ENCODE measurements around the gene WDR82.
"Not testable (repeated sequence)": the region's sequence is repeated elsewhere in the genome, so short reads cannot be mapped to it uniquely, and the experiment has no call there.

The WDR82 gene

GRCh38 chr3:52286777-52287110 lies 8.3 kb upstream of the WDR82 start:
- no peak for DNase-seq

- DNase-seq, result not testable (repeated sequence)
These were observed 5.6 kb upstream of the WDR82 start for GRCh38 chr3:52284051-52284450.

GRCh38 chr3:52283306-52283705 lies 4.9 kb upstream of the WDR82 start:
- DNase-seq, result no peak

- DNase-seq, result no peak
These were observed 3.7 kb upstream of the WDR82 start for GRCh38 chr3:52281981-52282801.

- no peak for DNase-seq
These were observed 1.6 kb upstream of the WDR82 start for GRCh38 chr3:52280050-52280461.

DNA sequence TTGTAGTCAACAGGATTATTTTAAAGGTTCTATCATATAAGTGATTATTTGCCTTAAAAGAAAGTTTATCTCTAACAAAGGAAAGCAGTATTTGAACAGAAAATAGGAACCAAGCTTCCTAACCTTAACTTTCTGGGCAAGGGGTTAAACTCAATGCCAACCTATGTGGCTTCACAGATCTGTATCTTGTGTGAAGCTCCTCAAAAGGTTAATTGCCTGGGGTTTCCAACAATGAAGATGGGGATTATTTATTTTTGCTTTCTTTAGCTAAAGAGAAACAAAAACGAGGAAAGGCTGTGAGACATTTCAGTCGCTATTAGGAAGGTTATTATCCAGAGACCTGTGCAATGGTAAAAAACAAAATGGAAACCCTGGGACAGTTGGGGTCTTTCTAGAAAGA lies 1.1 kb upstream of the WDR82 start:
- DNase-seq, result no peak

GRCh38 chr3:52277972-52278509 lies 408 bp downstream of the WDR82 start:
- DNase-seq, result no peak

- peak; percentile 75 for DNase-seq
These were observed 1.1 kb downstream of the WDR82 start for GRCh38 chr3:52277071-52277964.

DNA sequence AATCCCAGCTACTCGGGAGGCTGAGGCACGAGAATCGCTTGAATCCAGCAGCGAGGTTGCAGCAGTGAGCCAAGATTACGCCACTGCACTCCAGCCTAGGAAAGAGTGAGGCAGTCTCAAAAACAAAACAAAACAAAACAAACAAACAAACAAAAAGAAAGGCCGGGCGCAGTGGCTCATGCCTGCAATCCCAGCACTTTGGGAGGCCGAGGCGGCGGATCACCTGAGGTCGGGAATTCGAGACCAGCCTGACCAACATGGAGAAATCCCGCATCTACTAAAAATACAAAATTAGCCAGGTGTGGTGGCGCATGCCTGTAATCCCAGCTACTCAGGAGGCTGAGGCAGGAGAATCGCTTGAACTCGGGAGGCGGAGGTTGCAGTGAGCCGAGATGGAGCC lies 3.7 kb downstream of the WDR82 start:
- not testable (repeated sequence) for DNase-seq

- DNase-seq, result no peak
These were observed 5.6 kb downstream of the WDR82 start for GRCh38 chr3:52272831-52273230.

GRCh38 chr3:52272172-52272571 lies 6.3 kb downstream of the WDR82 start:
- DNase-seq, result not testable (repeated sequence)

GRCh38 chr3:52270252-52270754 lies 8.1 kb downstream of the WDR82 start:
- DNase-seq, result no peak

- no peak for DNase-seq
These were observed 8.7 kb downstream of the WDR82 start for GRCh38 chr3:52269776-52270175.

GRCh38 chr3:52268036-52268435 lies 10.4 kb downstream of the WDR82 start:
- DNase-seq, result no peak

- DNase-seq, result no peak
These were observed 13.1 kb downstream of the WDR82 start for GRCh38 chr3:52265387-52265786.

GRCh38 chr3:52262447-52262846 lies 16.0 kb downstream of the WDR82 start:
- DNase-seq, result no peak

DNA sequence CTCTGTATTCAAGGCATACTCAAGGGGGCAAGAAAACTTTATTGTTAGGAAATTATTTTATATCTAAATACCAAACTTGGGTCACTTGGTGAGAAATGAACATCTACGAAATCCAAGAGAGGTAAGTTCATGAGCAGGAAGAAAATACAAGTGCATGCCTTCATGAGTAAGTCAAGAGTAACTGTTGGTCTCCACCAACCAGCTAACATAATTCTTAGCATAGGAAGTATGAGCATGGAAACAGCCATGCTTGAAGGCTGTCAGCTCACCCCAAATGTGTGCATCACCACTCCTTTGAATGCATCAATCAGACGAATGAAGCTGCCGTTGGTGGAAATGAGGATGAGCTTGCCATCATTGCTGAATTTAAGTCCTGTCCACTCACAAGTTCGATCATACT lies 19.0 kb downstream of the WDR82 start:
- no peak for DNase-seq

DNA sequence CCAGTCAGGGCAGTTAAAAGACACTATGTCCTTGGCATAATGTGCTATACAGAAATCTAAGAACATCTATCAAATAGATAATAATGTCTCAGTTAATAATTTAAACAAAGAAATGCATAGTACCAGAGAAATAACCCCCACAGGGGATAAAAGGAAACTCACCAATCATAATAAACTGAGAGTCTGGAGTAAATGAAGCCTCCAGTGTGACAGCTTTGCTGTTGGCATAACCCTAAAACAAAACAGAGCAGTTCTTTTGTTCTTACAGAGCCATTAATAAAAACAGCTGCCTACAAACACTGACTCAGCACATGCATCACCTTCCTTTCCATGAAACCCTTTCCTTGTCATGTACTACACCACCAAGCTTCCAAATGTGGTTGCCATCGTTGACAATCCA lies 19.4 kb downstream of the WDR82 start:
- DNase-seq, result no peak

DNA sequence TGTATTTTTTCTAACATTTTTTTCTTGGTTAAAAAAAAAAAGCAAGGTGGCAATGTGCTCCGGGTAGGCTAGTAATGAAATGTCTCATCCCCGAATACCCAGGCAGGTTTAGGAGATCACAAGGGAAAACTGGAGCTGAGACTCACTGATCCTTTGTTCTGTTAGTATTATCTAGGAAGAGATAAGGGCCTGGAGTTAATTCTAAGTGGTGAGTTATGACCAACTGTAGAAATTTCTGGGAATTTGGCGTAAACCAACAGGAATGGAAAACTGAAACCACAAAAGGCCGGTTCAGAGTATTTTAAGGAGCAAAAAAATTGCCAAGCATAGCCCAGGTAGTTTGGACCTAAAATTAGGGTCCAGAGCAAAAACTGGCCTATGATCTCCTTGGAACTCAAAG lies 20.5 kb downstream of the WDR82 start:
- no peak for DNase-seq

DNA sequence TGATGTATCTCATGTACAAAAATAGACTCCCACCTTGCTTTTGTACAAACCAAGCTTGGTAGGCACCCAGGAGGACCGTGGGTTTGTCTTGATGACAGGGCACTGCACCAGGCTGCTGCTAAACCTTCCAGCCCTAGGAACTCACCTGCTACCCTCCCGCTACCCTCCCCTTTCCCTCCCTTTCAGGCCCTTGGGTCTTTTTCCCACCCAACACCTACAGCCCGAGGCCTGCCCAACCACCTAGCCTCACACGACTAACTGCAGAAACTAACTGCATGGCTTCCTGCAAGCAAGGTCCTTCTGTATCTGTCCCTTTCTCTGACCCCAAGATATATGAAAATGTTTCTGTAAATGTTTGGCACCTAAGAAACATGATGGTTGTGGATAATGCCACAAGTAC lies 21.8 kb downstream of the WDR82 start:
- DNase-seq, result peak; percentile 26

GRCh38 chr3:52256159-52256558 lies 22.3 kb downstream of the WDR82 start:
- DNase-seq, result no peak

DNA sequence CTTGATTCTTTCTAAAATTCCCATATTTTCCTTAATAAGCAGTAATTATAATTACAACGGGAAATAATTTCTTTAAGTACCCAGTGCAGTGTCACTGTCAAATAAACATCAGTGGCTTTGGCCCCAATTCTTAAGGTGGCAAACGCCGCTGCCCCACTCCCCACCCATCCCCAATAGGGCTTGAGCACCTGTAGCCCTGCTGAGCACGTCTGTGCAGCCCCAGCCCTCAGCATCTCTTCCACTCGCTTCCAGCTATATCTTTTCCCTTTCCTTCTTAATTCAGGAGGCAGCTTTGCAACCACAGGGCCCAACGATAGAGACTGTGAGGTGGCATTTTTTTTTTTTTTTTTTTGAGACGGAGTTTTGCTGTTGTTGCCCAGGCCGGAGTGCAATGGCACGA lies 23.8 kb downstream of the WDR82 start:
- peak; percentile 24 for DNase-seq
